Kasumi-1 (cell line): ENCODE data around the gene TNFRSF4.

ENCODE experiments used
- DNase-seq, 2 experiments: peaks; one replicate each; lab custom pipeline; 2025; lab: John Stamatoyannopoulos, UW

The TNFRSF4 gene

GRCh38 chr1:1169429-1170214 is 44.3 kb downstream of the TNFRSF4 start:
- no peak for DNase-seq

- no peak for DNase-seq
Measured at GRCh38 chr1:1168451-1169411, 45.2 kb downstream of the TNFRSF4 start.

- DNase-seq = no peak
Measured at GRCh38 chr1:1167841-1168450, 46.0 kb downstream of the TNFRSF4 start.

GRCh38 chr1:1167398-1167821 is 46.5 kb downstream of the TNFRSF4 start:
- DNase-seq = no peak

GRCh38 chr1:1166642-1167397 is 47.1 kb downstream of the TNFRSF4 start:
- DNase-seq = no peak

- no peak for DNase-seq
Measured at GRCh38 chr1:1165900-1166421, 48.0 kb downstream of the TNFRSF4 start.

GRCh38 chr1:1165485-1165884 is 48.5 kb downstream of the TNFRSF4 start:
- no peak for DNase-seq

GRCh38 chr1:1164701-1165451 is 49.1 kb downstream of the TNFRSF4 start:
- no peak for DNase-seq

- no peak for DNase-seq
Measured at GRCh38 chr1:1164361-1164700, 49.6 kb downstream of the TNFRSF4 start.

- DNase-seq = no peak
Measured at GRCh38 chr1:1163538-1164070, 50.3 kb downstream of the TNFRSF4 start.

GRCh38 chr1:1162597-1163537 is 51.1 kb downstream of the TNFRSF4 start:
- DNase-seq = no peak

- DNase-seq = no peak
Measured at GRCh38 chr1:1161683-1162079, 52.3 kb downstream of the TNFRSF4 start.
